ENCODE results near the gene DENND6A. TPM values are rescaled to one million over a fixed set of nuclear protein-coding genes. Genes with fewer than 3 reads are reported as not detected.

DENND6A gene
- total and polyA plus RNA-seq, 7 donors, result 4.5 to 11.3 (median 10.4) TPM

DNA sequence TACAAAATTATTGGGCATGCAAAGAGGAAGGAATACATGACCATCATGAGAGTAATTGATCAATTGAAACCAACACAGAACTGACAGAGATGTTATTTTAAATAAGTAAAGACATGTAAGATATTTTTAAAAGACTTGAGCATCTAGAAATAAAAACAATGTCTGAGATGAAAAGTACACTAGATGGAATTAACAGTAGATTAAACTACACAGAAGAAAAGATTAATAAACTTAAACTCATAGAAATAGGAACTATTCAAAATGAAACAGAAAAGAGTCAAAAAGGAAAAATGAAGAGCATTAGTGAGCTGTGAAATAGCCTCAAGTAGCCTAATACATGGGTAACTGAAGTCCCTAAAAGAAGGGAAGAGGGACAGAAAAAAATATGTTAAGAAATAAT is 87.2 kb downstream of the DENND6A start:
- H3K27ac ChIP-seq, result no peak overlapping the region
- TF ChIP-seq CTCF (IDR thresholded peaks at IDR 0.05), result no peak
- ATAC-seq, result no peak
- DNase-seq, result no peak
- peaks cover 0 to 8% of the 10 kb centered on the region in 2 donors for H3K36me3 ChIP-seq (ENCODE audit: insufficient read depth in 1 of 2, low read depth in 1 of 2)
- H3K9me3 ChIP-seq, result peaks cover 6% of the 10 kb centered on the region
- H3K4me3 ChIP-seq, result no peak overlapping the region
- H3K4me1 ChIP-seq, result no peaks in the 10 kb centered on the region
- H3K27me3 ChIP-seq (ENCODE audit: insufficient read depth in 3 of 3, low read length in 2 of 3), result no peaks in the 10 kb centered on the region
- intact Hi-C loops (cut with DNase I), result no loop called here

DNA sequence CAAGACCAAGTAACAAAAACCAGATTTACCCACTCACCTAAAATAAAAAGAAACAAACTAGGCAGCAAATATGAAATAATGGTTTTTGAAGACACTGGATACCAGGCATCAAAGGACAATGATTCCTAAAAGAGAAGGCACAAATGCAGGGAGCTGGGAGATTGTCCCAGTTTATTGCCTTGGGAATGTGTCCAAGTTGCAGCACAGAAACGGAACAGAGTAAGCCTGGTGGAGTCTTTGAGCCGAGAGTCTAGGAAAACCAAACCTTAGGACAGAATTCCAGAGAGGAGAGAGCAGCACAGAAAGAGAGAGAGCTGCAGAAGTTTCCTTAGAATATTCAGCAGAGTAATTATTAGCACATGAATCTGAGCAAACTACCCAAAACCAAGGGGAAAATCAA is 87.9 kb downstream of the DENND6A start:
- peaks cover 6% of the 10 kb centered on the region for H3K9me3 ChIP-seq
- DNase-seq (no peak), ATAC-seq (no peak)
- no peaks in the 10 kb centered on the region for H3K4me1 ChIP-seq
- H3K4me3 ChIP-seq, result no peak overlapping the region
- intact Hi-C loops (cut with DNase I), result no loop called here
- TF ChIP-seq CTCF (IDR thresholded peaks at IDR 0.05), result no peak
- peaks cover 0 to 8% of the 10 kb centered on the region in 2 donors for H3K36me3 ChIP-seq (ENCODE audit: insufficient read depth in 1 of 2, low read depth in 1 of 2)
- H3K27me3 ChIP-seq (ENCODE audit: insufficient read depth in 3 of 3, low read length in 2 of 3), result no peaks in the 10 kb centered on the region
- H3K27ac ChIP-seq, result no peak overlapping the region
- 48 to 85% (median 75%) methylated on average over 2 of the region's 2 CpGs for WGBS, 3 donors

DNA sequence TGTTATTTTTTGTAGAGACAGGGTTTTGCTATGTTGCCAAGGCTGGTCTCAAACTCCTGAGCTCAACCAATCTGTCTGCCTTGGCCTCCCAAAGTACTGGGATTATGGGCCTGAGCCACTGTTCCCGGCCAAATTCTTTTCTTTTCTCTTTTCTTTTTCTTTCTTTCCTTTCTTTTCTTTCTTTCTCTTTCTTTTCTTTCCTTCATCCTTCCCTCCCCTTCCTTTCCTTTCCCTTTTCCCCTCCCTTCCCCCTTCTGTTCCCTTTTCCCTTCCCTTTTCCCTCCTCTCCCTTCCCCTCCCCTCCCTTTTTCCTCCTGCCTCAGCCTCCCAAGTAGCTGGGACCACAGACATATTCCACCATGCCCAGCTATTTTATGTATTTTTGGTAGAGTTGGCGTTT is 92.7 kb downstream of the DENND6A start:
- Histone ChIP-seq H3K9me3 (no peaks in the 10 kb centered on the region), H3K36me3 (ENCODE audit: insufficient read depth in 1 of 2, low read depth in 1 of 2) (peaks cover 0 to 8% of the 10 kb centered on the region in 2 donors), H3K4me3 (no peak overlapping the region), H3K27me3 (ENCODE audit: insufficient read depth in 3 of 3, low read length in 2 of 3) (no peaks in the 10 kb centered on the region), H3K27ac (no peak overlapping the region), H3K4me1 (peaks cover 19% of the 10 kb centered on the region)
- DNase-seq (no peak), ATAC-seq (no peak)
- WGBS, 3 donors, result 94 to 98% (median 95%) methylated on average over 2 of the region's 2 CpGs
- intact Hi-C loops (cut with DNase I), result no loop called here
- no peak for TF ChIP-seq CTCF (IDR thresholded peaks at IDR 0.05)

DNA sequence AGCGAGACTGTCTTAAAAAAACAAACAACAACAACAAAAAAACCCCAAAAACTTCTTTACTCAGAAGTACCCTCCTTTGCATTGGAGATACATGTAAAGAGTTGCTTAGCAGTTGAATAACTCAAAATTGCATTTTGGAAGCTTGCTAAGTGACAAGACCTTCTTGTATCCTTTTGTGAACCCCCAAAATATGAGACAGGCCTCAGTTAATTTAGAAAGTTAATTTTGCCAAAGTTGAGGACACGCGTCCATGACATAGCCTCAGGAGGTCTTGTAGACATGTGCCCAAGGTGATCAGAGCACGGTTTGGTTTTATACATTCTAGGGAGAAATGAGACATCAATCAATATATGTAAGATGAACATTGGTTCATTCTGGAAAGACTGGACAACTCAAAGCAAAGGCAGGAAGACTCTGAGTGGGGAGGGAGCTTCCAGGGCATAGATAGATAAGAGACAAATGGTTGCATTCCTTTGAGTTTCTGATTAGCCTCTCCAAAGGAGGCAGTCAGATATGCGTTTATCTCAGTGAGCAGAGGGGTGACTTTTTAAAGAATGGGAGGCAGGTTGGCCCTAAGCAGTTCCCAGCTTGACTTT is 94.0 kb downstream of the DENND6A start:
- ATAC-seq (no peak), DNase-seq (no peak)
- no peaks in the 10 kb centered on the region for H3K9me3 ChIP-seq
- intact Hi-C loops (cut with DNase I), result loop anchor here in 1 of 2 donors (5.0 to 10.0 kb wide), 2 partner anchors 42 to 96 kb away; partner anchors contain the start of genes DENND6A and PDE12
- peaks cover 33% of the 10 kb centered on the region for H3K4me1 ChIP-seq
- peak overlapping the region; percentile 93 for H3K4me3 ChIP-seq
- H3K27me3 ChIP-seq (ENCODE audit: insufficient read depth in 3 of 3, low read length in 2 of 3), result no peaks in the 10 kb centered on the region
- TF ChIP-seq CTCF (IDR thresholded peaks at IDR 0.05), result no peak
- peaks cover 0 to 8% of the 10 kb centered on the region in 2 donors for H3K36me3 ChIP-seq (ENCODE audit: insufficient read depth in 1 of 2, low read depth in 1 of 2)
- H3K27ac ChIP-seq, result peak overlapping the region; percentile 98
- 69 to 70% (median 69%) methylated on average over 5 of the region's 5 CpGs for WGBS, 3 donors
